Measurements from ENCODE around the gene LY6G6C.

LY6G6C gene, protein sequence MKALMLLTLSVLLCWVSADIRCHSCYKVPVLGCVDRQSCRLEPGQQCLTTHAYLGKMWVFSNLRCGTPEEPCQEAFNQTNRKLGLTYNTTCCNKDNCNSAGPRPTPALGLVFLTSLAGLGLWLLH

GRCh38 chr6:31721351-31722020 is at the start of gene LY6G6C:
Gene LY6G6C (minus strand): TSS chr6:31721746. CDS start chr6:31721679, 67 bp downstream.
- no peak for FAIRE-seq

- FAIRE-seq: no peak
Observed at GRCh38 chr6:31770860-31771259, 49.3 kb upstream of the LY6G6C start.

- FAIRE-seq: no peak
Observed at GRCh38 chr6:31769684-31770371, 48.3 kb upstream of the LY6G6C start.

- no peak for FAIRE-seq
Observed at GRCh38 chr6:31768363-31769257, 47.1 kb upstream of the LY6G6C start.

DNA sequence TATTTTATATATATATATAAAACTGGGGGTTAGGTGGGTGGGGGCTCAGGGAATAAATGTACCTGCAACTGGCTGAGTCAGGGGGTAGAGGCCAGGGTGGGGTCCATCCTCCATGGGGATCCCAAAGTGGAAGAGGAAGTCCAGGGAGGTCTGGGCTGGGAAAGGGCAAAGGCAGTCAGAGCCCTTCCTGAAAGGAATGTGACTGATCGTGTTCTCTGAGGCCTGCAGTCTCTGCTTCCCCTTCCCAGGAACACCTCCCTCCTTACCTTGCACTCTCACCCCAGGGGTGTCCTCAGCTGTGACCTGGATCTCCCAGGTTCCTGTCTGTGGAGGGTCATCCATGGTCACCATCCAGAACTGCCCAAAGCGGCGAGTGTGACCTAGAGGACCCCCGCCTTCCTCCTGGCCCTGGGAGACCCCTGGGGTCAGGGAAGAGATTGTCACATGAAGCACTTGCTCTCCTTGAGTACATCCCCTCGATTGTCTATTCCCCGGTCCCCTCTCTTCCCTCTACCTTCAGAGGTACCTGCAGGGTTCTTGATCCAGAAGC is 45.6 kb upstream of the LY6G6C start:
- FAIRE-seq: no peak

- no peak for FAIRE-seq
Observed at GRCh38 chr6:31765910-31766794, 44.6 kb upstream of the LY6G6C start.

DNA sequence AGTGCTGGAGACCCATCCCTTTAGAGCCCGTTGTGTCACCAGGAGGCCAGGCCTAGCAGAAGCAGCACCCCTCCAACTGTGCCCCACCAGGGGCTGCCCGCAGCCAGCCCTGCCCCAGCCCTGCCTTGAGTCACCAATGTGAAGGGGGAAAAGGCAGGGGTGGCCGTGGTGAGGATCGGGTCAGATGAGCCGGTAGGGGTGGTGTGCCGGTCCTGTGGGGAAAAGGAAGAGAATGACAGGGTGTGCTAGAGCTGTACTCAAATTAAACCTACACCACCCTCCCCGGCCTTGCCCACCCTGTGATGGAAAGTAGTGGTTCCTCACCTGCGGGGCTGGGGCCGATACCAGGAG is 44.0 kb upstream of the LY6G6C start:
- no peak for FAIRE-seq

GRCh38 chr6:31764198-31764597 is 42.7 kb upstream of the LY6G6C start:
- FAIRE-seq: no peak

GRCh38 chr6:31763619-31763940 is 42.0 kb upstream of the LY6G6C start:
- FAIRE-seq: no peak

GRCh38 chr6:31762878-31763618 is 41.5 kb upstream of the LY6G6C start:
- no peak for FAIRE-seq

GRCh38 chr6:31762356-31762755 is 40.8 kb upstream of the LY6G6C start, which contains the start of gene SAPCD1:
Gene SAPCD1 (plus strand): TSS chr6:31762656. CDS start chr6:31763055, 399 bp downstream.
- no peak for FAIRE-seq

DNA sequence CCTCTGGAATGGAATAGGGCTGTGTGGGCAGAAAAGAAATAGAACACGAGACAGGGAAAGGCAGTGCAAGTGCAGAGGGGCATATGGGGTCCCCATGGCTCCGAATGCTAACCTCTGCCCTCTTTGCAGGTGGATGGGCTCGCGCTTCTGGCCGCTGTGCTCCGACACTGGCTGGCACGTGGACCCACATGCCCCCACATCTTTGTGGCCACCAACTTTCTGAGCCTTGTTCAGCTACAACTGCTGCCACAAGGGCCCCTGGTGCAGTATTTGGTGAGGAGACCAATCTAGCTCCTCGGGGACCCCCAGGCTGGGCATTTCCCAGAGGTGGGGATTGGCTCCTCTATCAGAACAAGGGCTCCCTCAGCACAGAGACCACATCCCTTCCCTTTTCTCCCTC is 39.8 kb upstream of the LY6G6C start:
- no peak for FAIRE-seq

GRCh38 chr6:31760790-31761189 is 39.2 kb upstream of the LY6G6C start:
- FAIRE-seq: no peak

GRCh38 chr6:31758281-31758680 is 36.7 kb upstream of the LY6G6C start:
- FAIRE-seq: no peak

DNA sequence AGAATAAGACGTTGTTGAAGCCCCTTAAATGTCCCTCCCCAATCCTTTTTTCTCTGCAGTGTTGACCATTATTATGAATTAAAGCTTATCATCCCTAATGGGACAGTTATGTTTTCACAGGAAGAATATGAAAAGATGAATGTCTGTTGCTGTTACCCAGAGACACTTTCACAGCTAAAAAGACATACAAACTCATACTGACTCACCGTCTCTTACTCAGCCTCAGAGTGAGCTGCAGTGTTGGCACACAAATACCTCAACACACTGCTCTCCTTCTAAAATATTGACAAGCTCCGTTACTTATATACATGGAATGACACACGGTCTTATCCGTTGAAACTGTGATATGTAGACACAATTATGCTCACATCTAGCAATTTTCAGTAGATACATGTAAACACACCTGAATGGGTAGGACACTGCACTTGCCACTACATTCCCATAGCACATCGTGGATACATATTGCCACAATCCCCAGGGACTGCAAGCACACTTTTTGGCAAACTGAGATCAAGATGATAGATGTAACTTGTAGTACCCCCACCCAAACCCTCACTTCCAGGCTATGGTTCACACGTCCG is 31.3 kb upstream of the LY6G6C start:
- no peak for FAIRE-seq

GRCh38 chr6:31750411-31751022 is 29.0 kb upstream of the LY6G6C start:
- FAIRE-seq: no peak

- FAIRE-seq: no peak
Observed at GRCh38 chr6:31749301-31750036, 27.9 kb upstream of the LY6G6C start.

DNA sequence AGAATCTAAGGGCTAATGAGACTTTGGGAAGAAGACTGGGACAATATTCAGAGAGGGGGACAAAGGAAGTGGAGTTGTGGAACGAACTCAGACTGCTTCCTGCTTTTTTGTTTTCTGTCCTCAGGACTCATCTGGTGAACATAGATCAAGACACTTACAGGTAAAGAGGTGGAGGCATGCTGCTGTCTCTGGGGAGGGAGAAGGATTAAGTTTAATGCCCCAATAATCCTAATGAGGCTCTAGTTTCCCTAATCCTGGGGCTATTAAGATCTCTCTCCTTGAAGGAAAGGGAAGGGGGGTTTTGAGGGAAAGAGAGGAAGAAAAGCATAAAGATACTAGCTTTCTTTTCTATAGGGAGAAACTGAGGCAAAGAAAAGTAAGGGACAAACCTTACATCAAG is 22.9 kb upstream of the LY6G6C start:
- no peak for FAIRE-seq

DNA sequence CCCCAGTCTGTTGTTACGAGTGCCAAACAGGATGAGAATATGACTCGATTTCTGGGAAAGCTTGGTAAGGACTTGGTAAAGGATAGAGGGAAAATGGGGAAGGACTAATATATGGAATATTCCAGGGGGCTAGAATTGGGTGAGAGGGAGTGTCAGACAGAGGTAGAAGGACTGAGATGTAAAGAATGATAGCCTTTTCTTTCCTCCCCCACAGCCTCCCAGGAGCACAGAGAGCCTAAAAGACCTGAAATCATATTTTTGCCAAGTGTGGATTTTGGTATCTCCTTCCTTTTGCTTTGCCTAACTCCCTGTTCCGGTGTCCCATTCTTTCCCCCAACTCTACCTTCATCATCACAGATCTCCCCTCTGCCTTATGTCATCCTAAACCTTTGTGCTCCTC is 21.3 kb upstream of the LY6G6C start:
- FAIRE-seq: no peak

DNA sequence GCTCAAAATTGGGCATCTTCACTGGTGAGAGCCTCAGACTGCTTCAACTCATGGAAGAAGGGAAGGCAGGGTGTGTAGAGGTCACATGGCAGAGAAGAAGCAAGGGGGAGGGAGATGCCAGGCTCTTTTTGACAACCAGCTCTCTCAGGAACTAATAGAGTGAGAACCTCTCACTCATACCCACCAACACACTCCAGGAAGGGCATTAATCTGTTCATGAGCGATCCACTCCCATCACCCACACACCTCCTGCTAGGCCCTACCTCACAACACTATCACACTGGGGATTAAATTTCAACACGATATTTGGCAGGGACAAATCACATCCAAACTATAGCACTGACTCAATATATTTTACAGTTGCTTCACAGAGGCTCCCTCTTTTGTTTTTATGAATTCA is 20.3 kb upstream of the LY6G6C start:
- FAIRE-seq: no peak
